Hepatocyte (in vitro differentiated cells): Measurements from ENCODE around the gene MPC1. TPM values are rescaled to one million over a fixed set of nuclear protein-coding genes. Genes with fewer than 3 reads are reported as not detected.

Source experiments
- DNase-seq: peaks from one replicate; pipeline ENCODE4 v3.0.0-alpha.2; 2016; ENCODE audit warnings: low spot score
- H2AFZ ChIP-seq: fragments of 200-600 bp; sonication (generic); 2 replicates; pipeline ENCODE4 v1.6.0; 2016; ENCODE audit warnings: antibody characterized with exemption, mild to moderate bottlenecking
- H3K27ac ChIP-seq: fragments of 200-600 bp; sonication (generic); 2 replicates; pipeline ENCODE4 v1.5.1; 2016; ENCODE audit warnings: mild to moderate bottlenecking
- H3K27me3 ChIP-seq: fragments of 200-600 bp; sonication (generic); 2 replicates; pipeline ENCODE4 v1.6.1; 2016
- H3K36me3 ChIP-seq: fragments of 200-600 bp; sonication (generic); replicated peaks from 2 replicates; pipeline ENCODE4 v1.5.1; 2016; ENCODE audit warnings: low read depth; ENCODE audit not compliant: insufficient read depth
- H3K4me1 ChIP-seq: fragments of 200-600 bp; sonication (generic); 2 replicates; pipeline ENCODE4 v1.5.1; 2016; ENCODE audit warnings: mild to moderate bottlenecking, moderate library complexity; ENCODE audit not compliant: insufficient read depth
- H3K4me2 ChIP-seq: fragments of 200-600 bp; sonication (generic); 2 replicates; pipeline ENCODE4 v1.6.0; 2016
- H3K4me3 ChIP-seq: fragments of 200-600 bp; sonication (generic); 2 replicates; pipeline ENCODE4 v1.5.1; 2016; ENCODE audit warnings: mild to moderate bottlenecking
- H3K79me2 ChIP-seq: fragments of 200-600 bp; sonication (generic); 2 replicates; pipeline ENCODE4 v1.6.0; 2017; ENCODE audit warnings: mild to moderate bottlenecking
- H3K9me2 ChIP-seq: fragments of 200-600 bp; sonication (generic); replicated peaks from 2 replicates; pipeline ENCODE4 v1.6.0; 2017; ENCODE audit warnings: mild to moderate bottlenecking; ENCODE audit not compliant: insufficient read depth
- H3K9me3 ChIP-seq: fragments of 200-600 bp; sonication (generic); 2 replicates; pipeline ENCODE4 v1.5.1; 2016; ENCODE audit warnings: low read depth, mild to moderate bottlenecking
- H4K20me1 ChIP-seq: fragments of 200-600 bp; sonication (generic); 2 replicates; pipeline ENCODE4 v1.6.0; 2016; ENCODE audit warnings: mild to moderate bottlenecking; ENCODE audit not compliant: insufficient read depth, poor library complexity, severe bottlenecking
- CTCF ChIP-seq: fragments of 200-600 bp; sonication (generic); IDR thresholded peaks from 2 replicates; pipeline ENCODE4 v1.5.1; 2016; ENCODE audit warnings: antibody characterized with exemption, mild to moderate bottlenecking; ENCODE audit not compliant: poor library complexity
- EZH2 ChIP-seq: fragments of 200-600 bp; sonication (generic); IDR thresholded peaks from 2 replicates; pipeline ENCODE4 v1.6.1; 2016; ENCODE audit warnings: antibody characterized with exemption, mild to moderate bottlenecking, borderline replicate concordance
- EZH2phosphoT487 ChIP-seq: fragments of 200-600 bp; sonication (generic); IDR thresholded peaks from one replicate; pipeline ENCODE4 v1.6.1; 2018; ENCODE audit warnings: antibody characterized with exemption, mild to moderate bottlenecking, low read depth, moderate library complexity; ENCODE audit not compliant: unreplicated experiment, severe bottlenecking
- WGBS: methylation state at CpG from one replicate; pipeline ENCODE4 v1.1.6; 2016; ENCODE audit warnings: low lambda C conversion rate; ENCODE audit errors: missing lambda C conversion rate; 5-methylcytosine and 5-hydroxymethylcytosine counted together
- polyA plus RNA-seq: library from polyadenylated mRNA; unstranded; fragments of >200 nt; fragmentation: Nextera tagmentation; extraction: Ambion mirVana; gene quantifications from 2 replicates; pipeline ENCODE4 v1.2.1, GENCODE V29; 2016
- total RNA-seq: library from RNA; depleted of rRNA; stranded (reverse); fragments of >200 nt; gene quantifications from 2 replicates; pipeline ENCODE4 v1.2.3, GENCODE V29; 2014

Gene MPC1
- total RNA-seq, result 54.9 and 75.4 TPM in 2 replicates
- 70.2 and 70.8 TPM in 2 replicates for polyA plus RNA-seq

GRCh38 chr6:166382933-166383801, at the start of gene MPC1:
TSS of gene MPC1 (minus strand) at chr6:166382940. CDS start at chr6:166382876, 64 bp downstream.
- Histone ChIP-seq H3K4me1 (peaks cover 6% of the 10 kb centered on the region), H3K4me2 (peak within 1 kb of the TSS; percentile 97), H3K9me3 (no peaks in the 10 kb centered on the region), H3K27me3 (no peaks in the 10 kb centered on the region), H3K4me3 (peak within 1 kb of the TSS; percentile 86), H3K36me3 (no peaks in the 10 kb centered on the region), H4K20me1 (no peaks in the 10 kb centered on the region), H3K27ac (peak within 1 kb of the TSS; percentile 95), H3K79me2 (peaks cover 37% of the 10 kb centered on the region), H3K9me2 (no peaks in the 10 kb centered on the region), H2AFZ (peak within 1 kb of the TSS; percentile 93)
- TF ChIP-seq CTCF, result no peak
- no peak for TF ChIP-seq EZH2
- TF ChIP-seq EZH2phosphoT487, result no peak
- DNase-seq, result peak; percentile 98
- under 1% methylated on average over 85 of the region's 94 CpGs for WGBS

- Histone ChIP-seq H3K27me3 (no peaks in the 10 kb centered on the region), H3K79me2 (no peaks in the 10 kb centered on the region), H3K9me3 (no peaks in the 10 kb centered on the region), H3K4me2 (no peak overlapping the region), H3K4me3 (no peak overlapping the region), H3K4me1 (no peaks in the 10 kb centered on the region), H3K27ac (no peak overlapping the region), H2AFZ (no peak overlapping the region), H3K9me2 (no peaks in the 10 kb centered on the region), H4K20me1 (no peaks in the 10 kb centered on the region), H3K36me3 (no peaks in the 10 kb centered on the region)
- TF ChIP-seq CTCF (no peak), EZH2 (no peak), EZH2phosphoT487 (no peak)
- 97% methylated on average over 17 of the region's 17 CpGs for WGBS
- DNase-seq, result no peak
These were observed 47.5 kb upstream of the MPC1 start for GRCh38 chr6:166430269-166430668.

- Histone ChIP-seq H3K36me3 (no peaks in the 10 kb centered on the region), H3K9me2 (no peaks in the 10 kb centered on the region), H3K4me2 (no peak overlapping the region), H2AFZ (no peak overlapping the region), H3K79me2 (no peaks in the 10 kb centered on the region), H3K9me3 (no peaks in the 10 kb centered on the region), H3K27me3 (no peaks in the 10 kb centered on the region), H3K4me1 (no peaks in the 10 kb centered on the region), H4K20me1 (no peaks in the 10 kb centered on the region), H3K27ac (no peak overlapping the region), H3K4me3 (no peak overlapping the region)
- DNase-seq, result no peak
- TF ChIP-seq EZH2 (no peak), EZH2phosphoT487 (no peak), CTCF (no peak)
- WGBS, result 96% methylated on average over 12 of the region's 12 CpGs
These were observed 41.7 kb upstream of the MPC1 start for GRCh38 chr6:166424431-166424830.
